ENCODE results near the gene MLH1. TPM values are rescaled to one million over a fixed set of nuclear protein-coding genes. Genes with fewer than 3 reads are reported as not detected.

The MLH1 gene
- polyA plus RNA-seq, 1 of the 3 experiments (the other 2 are of a cell fraction), result 24.0 TPM

- TF ChIP-seq REST (IDR thresholded peaks at IDR 0.05; ENCODE audit: low read depth, low read length) (no peak), RXRA (IDR thresholded peaks at IDR 0.05; ENCODE audit: borderline replicate concordance, low read depth) (no peak)
These were observed 33.5 kb downstream of the MLH1 start (continued) for GRCh38 chr3:37026851-37027250.

- POLR2A ChIA-PET, result no interaction called here
- Histone ChIP-seq H3K9ac (no peak overlapping the region), H4K20me1 (ENCODE audit: insufficient read depth) (no peaks in the 10 kb centered on the region), H3K27ac (ENCODE audit: low read depth in 2 of 2, low read length in 1 of 2) (no peak overlapping the region; a peak in 1 of 4 replicates), H3K4me1 (ENCODE audit: control insufficient read depth in 1 of 2, insufficient read depth in 2 of 2, low read depth in 1 of 2, low read length in 1 of 2) (peaks cover 0 to 2% of the 10 kb centered on the region in 2 experiments; a peak in 1 of 4 replicates), H3F3A (replicated peaks; ENCODE audit: insufficient read depth) (peaks cover 5% of the 10 kb centered on the region), H3K4me2 (no peak overlapping the region), H3K9me3 (no peaks in the 10 kb centered on the region), H3K9me2 (no peaks in the 10 kb centered on the region), H3K79me2 (ENCODE audit: insufficient read depth) (no peaks in the 10 kb centered on the region), H3K36me3 (replicated peaks in 1 of 2; ENCODE audit: control insufficient read depth in 1 of 2, insufficient read depth in 2 of 2, low read length in 1 of 2) (peaks cover 59 to 65% of the 10 kb centered on the region in 2 experiments), H3K27me3 (ENCODE audit: insufficient read depth) (no peaks in the 10 kb centered on the region), H2AFZ (ENCODE audit: low read depth) (no peak overlapping the region), H3K4me3 (ENCODE audit: low read depth in 2 of 2, low read length in 1 of 2) (no peak overlapping the region)
- peak; percentile 26 for DNase-seq
- CTCF ChIA-PET, result interaction anchor here (0.7 kb wide), 1 partner anchor 241 kb away, joined by 3 read pairs; no protein-coding TSS in a partner anchor
- TF ChIP-seq CHD2 (IDR thresholded peaks at IDR 0.05; ENCODE audit: low read length, partially characterized antibody), result no peak
- no peak for TF ChIP-seq GABPA (IDR thresholded peaks at IDR 0.05; ENCODE audit: low read depth)
- TF ChIP-seq FOXM1 (IDR thresholded peaks at IDR 0.05; ENCODE audit: low read depth), result no peak
- 80% methylated on average over 1 of the region's 1 CpG for WGBS (ENCODE audit: low lambda C conversion rate)
These were observed 35.0 kb downstream of the MLH1 start for GRCh38 chr3:37028329-37028728.

- H3K4me1 ChIP-seq (ENCODE audit: control insufficient read depth in 1 of 2, insufficient read depth in 2 of 2, low read depth in 1 of 2, low read length in 1 of 2), result peaks cover 0 to 2% of the 10 kb centered on the region in 2 experiments; a peak in 1 of 4 replicates
- no peak overlapping the region for H3K9ac ChIP-seq
- H3F3A ChIP-seq (replicated peaks; ENCODE audit: insufficient read depth), result peaks cover 5% of the 10 kb centered on the region
- no peak overlapping the region for H2AFZ ChIP-seq (ENCODE audit: low read depth)
- no peaks in the 10 kb centered on the region for H4K20me1 ChIP-seq (ENCODE audit: insufficient read depth)
- no peaks in the 10 kb centered on the region for H3K9me3 ChIP-seq
- POLR2A ChIA-PET, result no interaction called here
- DNase-seq, result no peak
- WGBS (ENCODE audit: low lambda C conversion rate), result 97% methylated on average over 1 of the region's 1 CpG
- H3K36me3 ChIP-seq (replicated peaks in 1 of 2; ENCODE audit: control insufficient read depth in 1 of 2, insufficient read depth in 2 of 2, low read length in 1 of 2), result peaks cover 58 to 65% of the 10 kb centered on the region in 2 experiments
- H3K27ac ChIP-seq (ENCODE audit: low read depth in 2 of 2, low read length in 1 of 2), result no peak overlapping the region
- H3K4me2 ChIP-seq, result no peak overlapping the region
- TF ChIP-seq ELF1 (IDR thresholded peaks at IDR 0.05) (no peak), USF1 (IDR thresholded peaks at IDR 0.05; ENCODE audit: borderline replicate concordance, low read depth) (no peak)
- no peak overlapping the region for H3K4me3 ChIP-seq (ENCODE audit: low read depth in 2 of 2, low read length in 1 of 2)
- no peaks in the 10 kb centered on the region for H3K9me2 ChIP-seq
- no peaks in the 10 kb centered on the region for H3K79me2 ChIP-seq (ENCODE audit: insufficient read depth)
- CTCF ChIA-PET, result interaction anchor here (0.6 to 1.2 kb wide), 2 partner anchors 12 to 88 kb away, joined by 3 read pairs; no protein-coding TSS in a partner anchor
- no peaks in the 10 kb centered on the region for H3K27me3 ChIP-seq (ENCODE audit: insufficient read depth)
These were observed 35.8 kb downstream of the MLH1 start for GRCh38 chr3:37029111-37029510.
